Measurements from ENCODE around the gene KLF11.

Gene KLF11

DNA sequence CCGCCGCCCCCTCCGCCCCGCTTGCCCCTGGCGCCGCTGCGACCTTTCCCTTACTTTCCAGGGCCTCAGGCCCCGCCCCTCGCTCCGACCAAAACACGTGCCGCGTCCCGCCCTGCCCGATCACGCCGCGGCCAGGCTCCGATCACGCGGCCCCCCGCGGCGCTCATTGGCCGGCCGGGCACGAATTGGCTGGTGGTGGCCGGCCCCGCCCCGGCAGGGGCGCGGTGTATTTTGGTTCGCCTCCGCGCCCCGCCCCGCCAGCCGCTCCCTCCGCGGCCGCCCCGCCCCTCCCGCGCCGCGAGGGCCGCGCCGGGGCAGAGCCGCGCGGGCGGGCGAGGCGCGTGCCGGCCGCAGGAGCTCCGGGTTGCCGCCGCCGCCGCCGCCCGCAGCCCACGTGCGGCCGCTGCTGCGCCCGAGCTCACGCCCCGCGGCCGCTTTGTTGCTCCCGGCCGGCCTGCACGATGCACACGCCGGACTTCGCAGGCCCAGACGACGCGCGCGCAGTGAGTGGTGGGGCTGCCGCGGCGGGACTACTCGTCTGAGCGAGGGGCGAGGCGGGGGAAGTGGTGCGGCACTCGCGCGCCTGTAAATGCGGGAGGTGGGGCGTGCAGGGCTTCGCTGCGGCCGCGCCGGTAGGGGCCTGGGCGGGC is at the start of gene KLF11:
Gene KLF11 (plus strand): TSS at position 295 of the 650 bp plus-strand sequence. CDS start 167 bp downstream, at position 462.
- H3K27ac ChIP-seq, result peak within 1 kb of the TSS; percentile 61
- peak within 1 kb of the TSS; percentile 57 for H3K4me3 ChIP-seq (ENCODE audit: low read depth, low read length)
- H3K27me3 ChIP-seq (replicated peaks), result no peaks in the 10 kb centered on the region
- H3K36me3 ChIP-seq (replicated peaks), result peaks cover 5% of the 10 kb centered on the region
- DNase-seq, result peak; percentile 61
- TF ChIP-seq, protein P1, sequence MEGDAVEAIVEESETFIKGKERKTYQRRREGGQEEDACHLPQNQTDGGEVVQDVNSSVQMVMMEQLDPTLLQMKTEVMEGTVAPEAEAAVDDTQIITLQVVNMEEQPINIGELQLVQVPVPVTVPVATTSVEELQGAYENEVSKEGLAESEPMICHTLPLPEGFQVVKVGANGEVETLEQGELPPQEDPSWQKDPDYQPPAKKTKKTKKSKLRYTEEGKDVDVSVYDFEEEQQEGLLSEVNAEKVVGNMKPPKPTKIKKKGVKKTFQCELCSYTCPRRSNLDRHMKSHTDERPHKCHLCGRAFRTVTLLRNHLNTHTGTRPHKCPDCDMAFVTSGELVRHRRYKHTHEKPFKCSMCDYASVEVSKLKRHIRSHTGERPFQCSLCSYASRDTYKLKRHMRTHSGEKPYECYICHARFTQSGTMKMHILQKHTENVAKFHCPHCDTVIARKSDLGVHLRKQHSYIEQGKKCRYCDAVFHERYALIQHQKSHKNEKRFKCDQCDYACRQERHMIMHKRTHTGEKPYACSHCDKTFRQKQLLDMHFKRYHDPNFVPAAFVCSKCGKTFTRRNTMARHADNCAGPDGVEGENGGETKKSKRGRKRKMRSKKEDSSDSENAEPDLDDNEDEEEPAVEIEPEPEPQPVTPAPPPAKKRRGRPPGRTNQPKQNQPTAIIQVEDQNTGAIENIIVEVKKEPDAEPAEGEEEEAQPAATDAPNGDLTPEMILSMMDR (IDR thresholded peaks at IDR 0.05; ENCODE audit: low read depth, low read length, missing control alignments), result no peak
- in situ Hi-C loops (cut with HindIII; ENCODE audit: low pct_ligation_motif_present, low sequenced_read_pairs), result loop anchor here (10.0 kb wide), 1 partner anchor 229 kb away; no protein-coding TSS in a partner anchor

DNA sequence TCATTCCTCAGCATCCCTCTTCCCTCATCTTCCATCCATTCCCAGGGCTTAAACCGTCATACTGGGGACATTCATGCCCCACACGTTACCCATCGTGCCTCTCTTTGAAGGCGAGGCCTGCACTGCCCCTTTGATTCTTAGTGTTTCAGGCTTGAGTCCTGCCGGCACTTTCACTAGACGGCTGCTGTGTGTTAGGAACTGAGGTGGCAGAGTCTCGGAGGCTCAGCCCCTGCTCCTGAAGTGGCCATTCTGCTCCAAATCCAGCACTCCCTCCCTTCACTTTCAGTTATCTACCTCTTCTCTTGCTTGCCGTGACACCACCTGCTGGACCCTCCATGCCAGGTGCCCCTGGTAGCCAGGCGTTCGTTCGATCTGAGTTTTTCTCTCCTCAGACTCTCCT is 48.9 kb upstream of the KLF11 start:
- TF ChIP-seq, protein P1 (IDR thresholded peaks at IDR 0.05; ENCODE audit: low read depth, low read length, missing control alignments), result no peak
- H3K4me3 ChIP-seq (ENCODE audit: low read depth, low read length), result no peak overlapping the region
- H3K27me3 ChIP-seq (replicated peaks), result no peaks in the 10 kb centered on the region
- H3K36me3 ChIP-seq (replicated peaks), result no peaks in the 10 kb centered on the region
- H3K27ac ChIP-seq, result no peak overlapping the region
- in situ Hi-C loops (cut with HindIII; ENCODE audit: low pct_ligation_motif_present, low sequenced_read_pairs), result no loop called here
- DNase-seq, result no peak

DNA sequence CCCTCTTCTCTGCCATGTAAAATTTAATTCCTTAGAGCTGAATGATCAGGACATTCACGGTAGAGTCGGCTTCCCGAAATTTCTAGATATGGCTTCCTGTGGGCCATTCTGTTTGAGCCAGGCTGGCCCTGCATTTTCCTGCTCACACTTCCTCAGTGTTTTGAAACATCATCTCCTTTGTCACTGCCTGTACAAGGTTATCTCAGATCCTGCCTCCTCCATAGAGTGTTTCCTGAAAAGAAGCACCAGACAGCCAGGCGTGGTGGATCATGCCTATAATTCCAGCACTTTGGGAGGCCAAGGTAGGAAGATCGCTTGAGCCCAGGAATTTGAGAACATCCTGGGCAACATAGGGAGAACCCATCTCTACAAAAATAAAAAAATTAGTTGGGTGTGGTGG is 48.3 kb upstream of the KLF11 start:
- Histone ChIP-seq H3K27me3 (replicated peaks) (no peaks in the 10 kb centered on the region), H3K36me3 (replicated peaks) (no peaks in the 10 kb centered on the region), H3K27ac (no peak overlapping the region), H3K4me3 (ENCODE audit: low read depth, low read length) (no peak overlapping the region)
- no peak for DNase-seq
- TF ChIP-seq, protein P1 (IDR thresholded peaks at IDR 0.05; ENCODE audit: low read depth, low read length, missing control alignments), result no peak
- in situ Hi-C loops (cut with HindIII; ENCODE audit: low pct_ligation_motif_present, low sequenced_read_pairs), result no loop called here

DNA sequence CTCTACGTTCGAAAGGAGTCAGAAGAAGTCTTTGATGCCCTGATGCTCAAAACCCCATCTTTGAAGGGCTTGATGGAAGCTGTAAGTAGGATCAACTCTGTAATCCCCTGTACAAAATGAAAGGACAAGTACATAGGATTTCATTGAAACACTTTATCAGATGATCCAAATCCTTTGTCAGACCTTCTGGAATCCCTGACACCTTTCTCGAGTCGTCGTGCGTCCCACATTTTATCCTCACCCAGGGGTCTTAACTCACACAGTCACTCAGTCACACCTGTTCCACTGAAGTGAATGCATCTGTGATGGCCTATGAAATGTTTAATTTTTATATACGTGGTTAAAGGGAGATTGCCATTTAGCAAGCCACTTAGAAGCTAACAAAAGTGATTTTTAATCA is 47.0 kb upstream of the KLF11 start:
- no peak overlapping the region for H3K4me3 ChIP-seq (ENCODE audit: low read depth, low read length)
- no peak for DNase-seq
- TF ChIP-seq, protein P1 (IDR thresholded peaks at IDR 0.05; ENCODE audit: low read depth, low read length, missing control alignments), result no peak
- no peak overlapping the region for H3K27ac ChIP-seq
- H3K27me3 ChIP-seq (replicated peaks), result no peaks in the 10 kb centered on the region
- in situ Hi-C loops (cut with HindIII; ENCODE audit: low pct_ligation_motif_present, low sequenced_read_pairs), result no loop called here
- H3K36me3 ChIP-seq (replicated peaks), result no peaks in the 10 kb centered on the region

DNA sequence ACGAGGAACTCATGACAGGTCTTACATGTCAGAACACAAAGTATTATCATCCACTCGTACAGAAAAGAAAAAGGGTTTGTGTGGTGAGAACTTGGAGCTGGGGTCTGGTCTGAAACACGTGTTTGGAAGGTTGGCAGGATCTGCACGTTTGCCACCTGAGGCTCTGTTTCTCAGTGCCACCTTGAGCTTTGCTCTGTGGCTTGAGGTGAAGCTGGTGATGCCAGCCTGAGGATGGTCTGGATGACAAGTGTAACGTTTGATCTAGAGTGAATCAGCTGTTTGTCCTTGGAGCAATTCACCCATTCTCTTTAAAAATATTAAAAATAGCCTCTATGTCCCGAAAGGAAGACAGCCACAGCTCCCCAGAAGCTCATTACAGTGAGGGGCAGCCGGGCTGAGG is 45.4 kb upstream of the KLF11 start:
- Histone ChIP-seq H3K36me3 (replicated peaks) (no peaks in the 10 kb centered on the region), H3K4me3 (ENCODE audit: low read depth, low read length) (no peak overlapping the region), H3K27me3 (replicated peaks) (no peaks in the 10 kb centered on the region), H3K27ac (no peak overlapping the region)
- DNase-seq, result no peak
- in situ Hi-C loops (cut with HindIII; ENCODE audit: low pct_ligation_motif_present, low sequenced_read_pairs), result no loop called here
- TF ChIP-seq, protein P1 (IDR thresholded peaks at IDR 0.05; ENCODE audit: low read depth, low read length, missing control alignments), result no peak

Data from brain microvascular endothelial cell (primary cell).